OCI-LY3 (cell line): Measurements from ENCODE around the gene EFS.

Experiments used
- H2AFZ ChIP-seq: fragments of 200-600, 300-600 bp; shearing (Covaris generic); 2 replicates; pipeline ENCODE4 v1.6.0; 2014; ENCODE audit warnings: antibody characterized with exemption, low read depth, low read length
- H3K27ac ChIP-seq: fragments of 200-600, 300-600 bp; sonication (generic); 2 replicates; pipeline ENCODE4 v1.5.1; 2014; ENCODE audit warnings: mild to moderate bottlenecking, low read length, moderate library complexity, mixed read lengths
- H3K27me3 ChIP-seq: fragments of 200-600, 300-600 bp; sonication (generic); 2 replicates; pipeline ENCODE4 v1.6.1; 2014; ENCODE audit warnings: low read depth, low read length, mixed read lengths
- H3K36me3 ChIP-seq: fragments of 200-600, 300-600 bp; sonication (generic); replicated peaks from 2 replicates; pipeline ENCODE3; 2014; ENCODE audit warnings: low read depth, low read length, mixed read lengths
- H3K4me1 ChIP-seq: fragments of 300-600, 200-600 bp; sonication (generic); 2 replicates; pipeline ENCODE4 v1.6.1; 2014; ENCODE audit warnings: low read length, mixed read lengths
- H3K4me2 ChIP-seq: fragments of 200-600, 300-600 bp; sonication (generic); 2 replicates; pipeline ENCODE4 v1.6.1; 2014; ENCODE audit warnings: low read length, mixed read lengths
- H3K4me3 ChIP-seq: fragments of 300-600, 200-600 bp; sonication (generic); 2 replicates; pipeline ENCODE4 v1.5.1; 2014; ENCODE audit warnings: antibody characterized with exemption, mild to moderate bottlenecking, low read length, moderate library complexity
- H3K79me2 ChIP-seq: fragments of 300-600, 200-600 bp; shearing (Covaris generic); 2 replicates; pipeline ENCODE4 v1.6.1; 2014; ENCODE audit warnings: mild to moderate bottlenecking, low read length, mixed read lengths
- H3K9ac ChIP-seq: fragments of 300-600, 200-600 bp; shearing (Covaris generic); 2 replicates; pipeline ENCODE4 v1.6.0; 2014; ENCODE audit warnings: mild to moderate bottlenecking, low read length, moderate library complexity
- H3K9me3 ChIP-seq: fragments of 200-600, 300-600 bp; shearing (Covaris generic); 2 replicates; pipeline ENCODE4 v1.6.1; 2014; ENCODE audit warnings: low read length, mixed read lengths; ENCODE audit not compliant: insufficient read depth
- H4K20me1 ChIP-seq: fragments of 200-600, 300-600 bp; sonication (generic); 2 replicates; pipeline ENCODE4 v1.6.1; 2016; ENCODE audit warnings: low read length, mixed read lengths; ENCODE audit not compliant: insufficient read depth
- CTCF ChIP-seq: fragments of 200-600, 300-600 bp; sonication (generic); IDR thresholded peaks from 2 replicates; pipeline ENCODE4 v1.5.1; 2014; ENCODE audit warnings: antibody characterized with exemption, low read length, low read depth
- EZH2phosphoT487 ChIP-seq: fragments of 200-600 bp; shearing (Covaris generic); IDR thresholded peaks from 2 replicates; pipeline ENCODE4 v1.6.1; 2018; ENCODE audit warnings: antibody characterized with exemption, mixed run types, low read depth

The EFS gene

GRCh38 chr14:23358553-23359166 is 6.3 kb downstream of the EFS start:
- Histone ChIP-seq H3K9ac (no peak overlapping the region), H3K27ac (no peak overlapping the region), H3K4me3 (no peak overlapping the region), H2AFZ (no peak overlapping the region), H3K79me2 (no peaks in the 10 kb centered on the region), H3K9me3 (no peaks in the 10 kb centered on the region), H3K4me1 (no peaks in the 10 kb centered on the region), H4K20me1 (no peaks in the 10 kb centered on the region), H3K27me3 (peaks cover 12% of the 10 kb centered on the region; the same call in 1 of the 2 replicates), H3K36me3 (no peaks in the 10 kb centered on the region), H3K4me2 (no peak overlapping the region)
- TF ChIP-seq CTCF (no peak), EZH2phosphoT487 (no peak)

- H3K4me2 ChIP-seq: no peak overlapping the region
- H3K27ac ChIP-seq: no peak overlapping the region
- no peak overlapping the region for H3K9ac ChIP-seq
- H3K36me3 ChIP-seq: no peaks in the 10 kb centered on the region
- H3K27me3 ChIP-seq: 0 out of 2 replicates have a peak, but pooled peaks cover 13% of the 10 kb centered on the region
- H3K4me1 ChIP-seq: no peaks in the 10 kb centered on the region
- H4K20me1 ChIP-seq: no peaks in the 10 kb centered on the region
- no peak for TF ChIP-seq EZH2phosphoT487
- no peak overlapping the region for H3K4me3 ChIP-seq
- H3K9me3 ChIP-seq: no peaks in the 10 kb centered on the region
- no peak overlapping the region for H2AFZ ChIP-seq
- H3K79me2 ChIP-seq: no peaks in the 10 kb centered on the region
These were observed 6.9 kb downstream of the EFS start for GRCh38 chr14:23358042-23358441.

GRCh38 chr14:23357261-23357660 is 7.7 kb downstream of the EFS start:
- no peaks in the 10 kb centered on the region for H4K20me1 ChIP-seq
- H3K4me2 ChIP-seq: no peak overlapping the region
- H3K9me3 ChIP-seq: no peaks in the 10 kb centered on the region
- TF ChIP-seq EZH2phosphoT487: no peak
- TF ChIP-seq CTCF: no peak
- H3K4me3 ChIP-seq: no peak overlapping the region
- H3K27ac ChIP-seq: no peak overlapping the region
- H3K79me2 ChIP-seq: no peaks in the 10 kb centered on the region
- no peak overlapping the region for H2AFZ ChIP-seq
- 0 out of 2 replicates have a peak, but pooled peaks cover 13% of the 10 kb centered on the region for H3K27me3 ChIP-seq
- H3K9ac ChIP-seq: no peak overlapping the region
- no peaks in the 10 kb centered on the region for H3K4me1 ChIP-seq
- no peaks in the 10 kb centered on the region for H3K36me3 ChIP-seq

GRCh38 chr14:23356662-23357061 is 8.3 kb downstream of the EFS start:
- Histone ChIP-seq H3K4me1 (no peaks in the 10 kb centered on the region), H3K36me3 (no peaks in the 10 kb centered on the region), H3K9ac (no peak overlapping the region), H3K4me2 (no peak overlapping the region), H2AFZ (no peak overlapping the region), H3K27ac (no peak overlapping the region), H4K20me1 (no peaks in the 10 kb centered on the region), H3K9me3 (no peaks in the 10 kb centered on the region), H3K4me3 (no peak overlapping the region), H3K27me3 (0 out of 2 replicates have a peak, but pooled peaks cover 13% of the 10 kb centered on the region), H3K79me2 (no peaks in the 10 kb centered on the region)
- TF ChIP-seq EZH2phosphoT487 (no peak), CTCF (no peak)
